ENCODE results near the gene CCDC102A. TPM values are rescaled to one million over a fixed set of nuclear protein-coding genes. Genes with fewer than 3 reads are reported as not detected.
"Not testable (repeated sequence)": the region's sequence is repeated elsewhere in the genome, so short reads cannot be mapped to it uniquely, and the experiment has no call there.

The CCDC102A gene
- polyA plus RNA-seq, 3 donors = not detected

GRCh38 chr16:57570301-57571070 is 34.1 kb upstream of the CCDC102A start:
- 98% methylated on average over 8 of the region's 16 CpGs for WGBS (ENCODE audit: insufficient coverage)
- H3K4me1 Mint-ChIP-seq = peaks cover 2% of the 10 kb centered on the region
- no peaks in the 10 kb centered on the region for H3K4me1 ChIP-seq (ENCODE audit: control insufficient read depth in 1 of 2, insufficient read depth in 2 of 2, low read length in 2 of 2)
- no peak for TF ChIP-seq CTCF (IDR thresholded peaks at IDR 0.05)
- H3K9me3 Mint-ChIP-seq = peaks cover 2 to 16% (median 6%) of the 10 kb centered on the region in 7 donors
- H3K36me3 Mint-ChIP-seq = peaks cover 20 to 31% of the 10 kb centered on the region in 2 donors
- no peak overlapping the region for H3K4me3 ChIP-seq (replicated peaks in 1 of 3; ENCODE audit: low read depth in 2 of 3, low read length in 3 of 3)
- no peak overlapping the region for H3K27ac ChIP-seq (ENCODE audit: low read depth in 1 of 2, low read length in 2 of 2)
- intact Hi-C loops (cut with micrococcal nuclease) = no loop called here
- H3K27ac Mint-ChIP-seq = no peak overlapping the region
- peaks cover 0 to 12% of the 10 kb centered on the region in 2 donors for H3K36me3 ChIP-seq (replicated peaks in 1 of 2; ENCODE audit: control insufficient read depth in 1 of 2, insufficient read depth in 2 of 2, low read length in 2 of 2)
- H3K27me3 Mint-ChIP-seq (ENCODE audit: low read depth in 3 of 3) = peaks cover 14 to 27% (median 16%) of the 10 kb centered on the region in 3 donors
- no peak for DNase-seq
- no peaks in the 10 kb centered on the region for H3K9me3 ChIP-seq (replicated peaks in 1 of 2; ENCODE audit: control insufficient read depth in 1 of 2, insufficient read depth in 1 of 2, low read length in 2 of 2)
- no peak overlapping the region for H2AFZ ChIP-seq (ENCODE audit: insufficient read depth, low read depth, low read length, poor library complexity, severe bottlenecking)
- H3K9ac ChIP-seq (ENCODE audit: insufficient read depth, low read length, poor library complexity, severe bottlenecking) = no peak overlapping the region
- no peak overlapping the region for H3K4me3 Mint-ChIP-seq
- H3K79me2 ChIP-seq (ENCODE audit: insufficient read depth, low read length) = no peaks in the 10 kb centered on the region
- H3K27me3 ChIP-seq (ENCODE audit: control insufficient read depth in 2 of 2, insufficient read depth in 2 of 2, low read length in 2 of 2) = no peaks in the 10 kb centered on the region
- no peak overlapping the region for H3K4me2 ChIP-seq (replicated peaks; ENCODE audit: extremely low read depth, low read length, poor library complexity, severe bottlenecking)
- no peaks in the 10 kb centered on the region for H4K20me1 ChIP-seq (ENCODE audit: insufficient read depth, low read length)

- 91% methylated on average over 7 of the region's 7 CpGs for WGBS (ENCODE audit: insufficient coverage)
- H3K36me3 Mint-ChIP-seq = peaks cover 26 to 36% of the 10 kb centered on the region in 2 donors
- intact Hi-C loops (cut with micrococcal nuclease) = no loop called here
- H3K27ac Mint-ChIP-seq = no peak overlapping the region
- Histone ChIP-seq H3K9me3 (replicated peaks in 1 of 2; ENCODE audit: control insufficient read depth in 1 of 2, insufficient read depth in 1 of 2, low read length in 2 of 2) (no peaks in the 10 kb centered on the region), H4K20me1 (ENCODE audit: insufficient read depth, low read length) (no peaks in the 10 kb centered on the region), H3K4me1 (ENCODE audit: control insufficient read depth in 1 of 2, insufficient read depth in 2 of 2, low read length in 2 of 2) (no peaks in the 10 kb centered on the region), H3K79me2 (ENCODE audit: insufficient read depth, low read length) (no peaks in the 10 kb centered on the region), H3K4me3 (replicated peaks in 1 of 3; ENCODE audit: low read depth in 2 of 3, low read length in 3 of 3) (no peak overlapping the region), H3K27me3 (ENCODE audit: control insufficient read depth in 2 of 2, insufficient read depth in 2 of 2, low read length in 2 of 2) (peaks cover 0 to 2% of the 10 kb centered on the region in 2 donors), H3K27ac (ENCODE audit: low read depth in 1 of 2, low read length in 2 of 2) (no peak overlapping the region), H3K36me3 (replicated peaks in 1 of 2; ENCODE audit: control insufficient read depth in 1 of 2, insufficient read depth in 2 of 2, low read length in 2 of 2) (peaks cover 0 to 12% of the 10 kb centered on the region in 2 donors), H2AFZ (ENCODE audit: insufficient read depth, low read depth, low read length, poor library complexity, severe bottlenecking) (no peak overlapping the region), H3K4me2 (replicated peaks; ENCODE audit: extremely low read depth, low read length, poor library complexity, severe bottlenecking) (no peak overlapping the region), H3K9ac (ENCODE audit: insufficient read depth, low read length, poor library complexity, severe bottlenecking) (no peak overlapping the region)
- H3K4me3 Mint-ChIP-seq = peak overlapping the region in 1 of 2 donors; percentile 17
- peak; percentile 2 for TF ChIP-seq CTCF (IDR thresholded peaks at IDR 0.05)
- peaks cover 8 to 27% (median 19%) of the 10 kb centered on the region in 3 donors for H3K27me3 Mint-ChIP-seq (ENCODE audit: low read depth in 3 of 3)
- peaks cover 2 to 16% (median 6%) of the 10 kb centered on the region in 7 donors for H3K9me3 Mint-ChIP-seq
- no peak for DNase-seq
- H3K4me1 Mint-ChIP-seq = peaks cover 2% of the 10 kb centered on the region
These were observed 33.1 kb upstream of the CCDC102A start for GRCh38 chr16:57569306-57569946.

GRCh38 chr16:57568772-57569171 is 32.4 kb upstream of the CCDC102A start:
- 99% methylated on average over 5 of the region's 5 CpGs for WGBS (ENCODE audit: insufficient coverage)
- H3K27ac ChIP-seq (ENCODE audit: low read depth in 1 of 2, low read length in 2 of 2); H3K4me3 ChIP-seq (replicated peaks in 1 of 3; ENCODE audit: low read depth in 2 of 3, low read length in 3 of 3); H3K4me1 Mint-ChIP-seq; H2AFZ ChIP-seq (ENCODE audit: insufficient read depth, low read depth, low read length, poor library complexity, severe bottlenecking); H3K9me3 ChIP-seq (replicated peaks in 1 of 2; ENCODE audit: control insufficient read depth in 1 of 2, insufficient read depth in 1 of 2, low read length in 2 of 2); H3K4me3 Mint-ChIP-seq; H3K4me2 ChIP-seq (replicated peaks; ENCODE audit: extremely low read depth, low read length, poor library complexity, severe bottlenecking); DNase-seq; H3K79me2 ChIP-seq (ENCODE audit: insufficient read depth, low read length); H3K27ac Mint-ChIP-seq; H4K20me1 ChIP-seq (ENCODE audit: insufficient read depth, low read length); intact Hi-C loops (cut with micrococcal nuclease); H3K27me3 ChIP-seq (ENCODE audit: control insufficient read depth in 2 of 2, insufficient read depth in 2 of 2, low read length in 2 of 2); H3K4me1 ChIP-seq (ENCODE audit: control insufficient read depth in 1 of 2, insufficient read depth in 2 of 2, low read length in 2 of 2); H3K9ac ChIP-seq (ENCODE audit: insufficient read depth, low read length, poor library complexity, severe bottlenecking): not testable (repeated sequence)
- Mint-ChIP-seq H3K9me3 (peaks cover 2 to 16% (median 6%) of the 10 kb centered on the region in 7 donors), H3K27me3 (ENCODE audit: low read depth in 3 of 3) (peaks cover 8 to 25% (median 19%) of the 10 kb centered on the region in 3 donors), H3K36me3 (peaks cover 26 to 39% of the 10 kb centered on the region in 2 donors)
- peaks cover 0 to 12% of the 10 kb centered on the region in 2 donors for H3K36me3 ChIP-seq (replicated peaks in 1 of 2; ENCODE audit: control insufficient read depth in 1 of 2, insufficient read depth in 2 of 2, low read length in 2 of 2)
